GM21619 (cell line): ENCODE data around the gene METTL1.
"Not testable (repeated sequence)": the region's sequence is repeated elsewhere in the genome, so short reads cannot be mapped to it uniquely, and the experiment has no call there.

Experiments used
- ATAC-seq: cut with Tn5 transposase; IDR thresholded peaks from one replicate; pipeline ENCODE4 v1.9.1; 2021; ENCODE audit not compliant: unreplicated experiment

METTL1 gene

GRCh38 chr12:57797933-57798332, 26.0 kb upstream of the METTL1 start:
- no peak for ATAC-seq

GRCh38 chr12:57796996-57797395, 25.1 kb upstream of the METTL1 start:
- no peak for ATAC-seq

- no peak for ATAC-seq
Measured at GRCh38 chr12:57795354-57795753, 23.4 kb upstream of the METTL1 start.

GRCh38 chr12:57793920-57794319, 22.0 kb upstream of the METTL1 start:
- ATAC-seq: no peak

- ATAC-seq: no peak
Measured at GRCh38 chr12:57783861-57784260, 12.0 kb upstream of the METTL1 start.

GRCh38 chr12:57783466-57783801, 11.5 kb upstream of the METTL1 start:
- ATAC-seq: no peak

GRCh38 chr12:57782608-57783465, 10.9 kb upstream of the METTL1 start, which contains the start of gene TSFM:
Gene TSFM (plus strand): TSS chr12:57782787. CDS start chr12:57782802, 15 bp downstream.
- ATAC-seq: peak; percentile 92

GRCh38 chr12:57782243-57782607, 10.3 kb upstream of the METTL1 start:
- no peak for ATAC-seq

GRCh38 chr12:57781801-57782200, 9.9 kb upstream of the METTL1 start:
- ATAC-seq: no peak

GRCh38 chr12:57781244-57781643, 9.3 kb upstream of the METTL1 start:
- ATAC-seq: no peak

- ATAC-seq: no peak
Measured at GRCh38 chr12:57780284-57780897, 8.5 kb upstream of the METTL1 start.

GRCh38 chr12:57779736-57780135, 7.8 kb upstream of the METTL1 start:
- ATAC-seq: no peak

GRCh38 chr12:57777911-57778310, 6.0 kb upstream of the METTL1 start:
- ATAC-seq: no peak

GRCh38 chr12:57777367-57777766, 5.5 kb upstream of the METTL1 start:
- ATAC-seq: no peak

- no peak for ATAC-seq
Measured at GRCh38 chr12:57776247-57776587, 4.3 kb upstream of the METTL1 start.

GRCh38 chr12:57775563-57776246, 3.8 kb upstream of the METTL1 start:
- no peak for ATAC-seq

- no peak for ATAC-seq
Measured at GRCh38 chr12:57775044-57775443, 3.1 kb upstream of the METTL1 start.

- not testable (repeated sequence) for ATAC-seq
Measured at GRCh38 chr12:57774634-57775033, 2.7 kb upstream of the METTL1 start.

- ATAC-seq: peak; percentile 7
Measured at GRCh38 chr12:57772429-57773322, 771 bp upstream of the METTL1 start, which contains the start of gene EEF1AKMT3. Gene EEF1AKMT3 (plus strand): TSS chr12:57772614. CDS start chr12:57772725, 111 bp downstream.

- ATAC-seq: peak; percentile 71
Measured at GRCh38 chr12:57771236-57771872, 551 bp downstream of the METTL1 start.
